Smooth muscle cell (in vitro differentiated cells): ENCODE data around the gene PIP5K1A. TPM values are rescaled to one million over a fixed set of nuclear protein-coding genes. Genes with fewer than 3 reads are reported as not detected.
"Not testable (repeated sequence)": the region's sequence is repeated elsewhere in the genome, so short reads cannot be mapped to it uniquely, and the experiment has no call there.

ENCODE experiments used
- DNase-seq: peaks from one replicate; lab custom pipeline; 2025; ENCODE audit not compliant: unreplicated experiment; lab: John Stamatoyannopoulos, UW
- H2AFZ ChIP-seq: fragments of 200-600 bp; sonication (generic); 2 replicates; pipeline ENCODE4 v1.6.0; 2016; ENCODE audit warnings: antibody characterized with exemption, low read depth, mild to moderate bottlenecking
- H3F3A ChIP-seq: fragments of 200-600 bp; sonication (generic); 2 replicates; pipeline ENCODE4 v1.6.0; 2017; ENCODE audit warnings: antibody characterized with exemption, low read depth
- H3K27ac ChIP-seq: fragments of 200-600 bp; sonication (generic); 2 replicates; pipeline ENCODE4 v1.5.1; 2016; ENCODE audit warnings: low read depth, mild to moderate bottlenecking
- H3K27me3 ChIP-seq: fragments of 200-600 bp; sonication (generic); 2 replicates; pipeline ENCODE4 v1.6.1; 2016; ENCODE audit warnings: low read depth, mild to moderate bottlenecking
- H3K36me3 ChIP-seq: fragments of 200-600 bp; sonication (generic); 2 replicates; pipeline ENCODE4 v1.5.1; 2016; ENCODE audit warnings: low read depth
- H3K4me1 ChIP-seq: fragments of 200-600 bp; sonication (generic); 2 replicates; pipeline ENCODE4 v1.5.1; 2016; ENCODE audit warnings: low read depth
- H3K4me2 ChIP-seq: fragments of 200-600 bp; sonication (generic); 2 replicates; pipeline ENCODE4 v1.6.0; 2016; ENCODE audit warnings: mild to moderate bottlenecking
- H3K4me3 ChIP-seq: fragments of 200-600 bp; sonication (generic); 2 replicates; pipeline ENCODE4 v1.5.1; 2016; ENCODE audit warnings: mild to moderate bottlenecking
- H3K79me2 ChIP-seq: fragments of 200-600 bp; sonication (generic); 2 replicates; pipeline ENCODE4 v1.6.0; 2016; ENCODE audit warnings: low read depth, mild to moderate bottlenecking
- H3K9ac ChIP-seq: fragments of 200-600 bp; sonication (generic); 2 replicates; pipeline ENCODE4 v1.6.0; 2016; ENCODE audit warnings: low read depth
- H3K9me3 ChIP-seq: fragments of 200-600 bp; sonication (generic); replicated peaks from 2 replicates; pipeline ENCODE4 v1.5.1; 2016; ENCODE audit warnings: low read depth
- H4K20me1 ChIP-seq: fragments of 200-600 bp; sonication (generic); 2 replicates; pipeline ENCODE4 v1.6.0; 2016; ENCODE audit warnings: low read depth
- CTCF ChIP-seq: fragments of 200-600 bp; sonication (generic); IDR thresholded peaks from 2 replicates; pipeline ENCODE4 v1.5.1; 2017; ENCODE audit warnings: borderline replicate concordance, mild to moderate bottlenecking, antibody characterized with exemption; ENCODE audit not compliant: insufficient read depth, poor library complexity, severe bottlenecking
- WGBS: methylation state at CpG from one replicate; pipeline ENCODE4 v1.1.7; 2016; ENCODE audit warnings: low lambda C conversion rate; 5-methylcytosine and 5-hydroxymethylcytosine counted together
- polyA plus RNA-seq: library from polyadenylated mRNA; unstranded; fragments of >200 nt; fragmentation: Nextera tagmentation; extraction: Ambion mirVana; gene quantifications from 2 replicates; pipeline ENCODE4 v1.2.1, GENCODE V29; 2016
- total RNA-seq: library from RNA; depleted of rRNA; stranded (reverse); fragments of >200 nt; gene quantifications from 2 replicates; pipeline ENCODE4 v1.2.3, GENCODE V29; 2014

Gene PIP5K1A
- total and polyA plus RNA-seq, 2 experiments from 2014 or later, result 24.1 to 78.2 TPM

- Histone ChIP-seq H2AFZ (no peak overlapping the region), H3K4me2 (no peak overlapping the region), H3K79me2 (no peaks in the 10 kb centered on the region), H3K27me3 (no peaks in the 10 kb centered on the region), H4K20me1 (no peaks in the 10 kb centered on the region), H3K27ac (no peak overlapping the region), H3K9me3 (no peaks in the 10 kb centered on the region), H3K4me1 (no peaks in the 10 kb centered on the region), H3K36me3 (peaks cover 11% of the 10 kb centered on the region), H3K4me3 (no peak overlapping the region), H3F3A (no peaks in the 10 kb centered on the region), H3K9ac (no peak overlapping the region)
- WGBS, result 98% methylated on average over 17 of the region's 17 CpGs
- DNase-seq, result no peak
- TF ChIP-seq CTCF, result no peak
These were observed 21.8 kb upstream of the PIP5K1A start for GRCh38 chr1:151176514-151177045.

- DNase-seq, result no peak
- TF ChIP-seq CTCF, result no peak
- peaks cover 7% of the 10 kb centered on the region for H3K4me1 ChIP-seq
- H3K9ac ChIP-seq, result no peak overlapping the region
- 98% methylated on average over 10 of the region's 10 CpGs for WGBS
- H2AFZ ChIP-seq, result no peak overlapping the region
- no peaks in the 10 kb centered on the region for H3F3A ChIP-seq
- no peak overlapping the region for H3K4me3 ChIP-seq
- no peak overlapping the region for H3K4me2 ChIP-seq
- no peaks in the 10 kb centered on the region for H3K9me3 ChIP-seq
- peaks cover 18% of the 10 kb centered on the region for H3K36me3 ChIP-seq
- no peak overlapping the region for H3K27ac ChIP-seq
- peaks cover 32% of the 10 kb centered on the region for H3K79me2 ChIP-seq
- H3K27me3 ChIP-seq, result no peaks in the 10 kb centered on the region
- no peaks in the 10 kb centered on the region for H4K20me1 ChIP-seq
These were observed 14.1 kb upstream of the PIP5K1A start for GRCh38 chr1:151184211-151184610.

- no peak overlapping the region for H2AFZ ChIP-seq
- peaks cover 10% of the 10 kb centered on the region for H3K36me3 ChIP-seq
- peaks cover 35% of the 10 kb centered on the region for H3K79me2 ChIP-seq
- no peaks in the 10 kb centered on the region for H3K9me3 ChIP-seq
- 81% methylated on average over 1 of the region's 1 CpG for WGBS
- H3K4me3 ChIP-seq, result no peak overlapping the region
- H3F3A ChIP-seq, result no peaks in the 10 kb centered on the region
- H3K27ac ChIP-seq, result no peak overlapping the region
- no peak overlapping the region for H3K4me2 ChIP-seq
- DNase-seq, result no peak
- no peak for TF ChIP-seq CTCF
- peaks cover 9% of the 10 kb centered on the region for H3K4me1 ChIP-seq
- H3K9ac ChIP-seq, result no peak overlapping the region
- H3K27me3 ChIP-seq, result no peaks in the 10 kb centered on the region
- no peaks in the 10 kb centered on the region for H4K20me1 ChIP-seq
These were observed 11.1 kb upstream of the PIP5K1A start for GRCh38 chr1:151187205-151187604.

- H3K9me3 ChIP-seq, H3F3A ChIP-seq, H3K36me3 ChIP-seq, H2AFZ ChIP-seq, H3K27ac ChIP-seq, H4K20me1 ChIP-seq, DNase-seq, H3K4me1 ChIP-seq, H3K27me3 ChIP-seq: not testable (repeated sequence)
- 89% methylated on average over 8 of the region's 8 CpGs for WGBS
- Histone ChIP-seq H3K79me2 (peaks cover 35% of the 10 kb centered on the region), H3K4me2 (peak overlapping the region; percentile 95), H3K4me3 (peak overlapping the region; percentile 99), H3K9ac (peak overlapping the region; percentile 86)
These were observed 9.7 kb upstream of the PIP5K1A start for GRCh38 chr1:151188667-151189066.
